GM21717 (cell line): ENCODE data around the gene MXRA5.
"Not testable (repeated sequence)": the region's sequence is repeated elsewhere in the genome, so short reads cannot be mapped to it uniquely, and the experiment has no call there.

ENCODE experiments used
- ATAC-seq: cut with Tn5 transposase; IDR thresholded peaks from one replicate; pipeline ENCODE4 v1.9.1; 2021; ENCODE audit warnings: mild to moderate bottlenecking, moderate library complexity; ENCODE audit not compliant: unreplicated experiment

MXRA5 gene

GRCh38 chrX:3345281-3346191, 916 bp downstream of the MXRA5 start:
- ATAC-seq = no peak

GRCh38 chrX:3343569-3343968, 2.9 kb downstream of the MXRA5 start:
- not testable (repeated sequence) for ATAC-seq

- no peak for ATAC-seq
Measured at GRCh38 chrX:3340016-3340415, 6.4 kb downstream of the MXRA5 start.

GRCh38 chrX:3326681-3327080, 19.8 kb downstream of the MXRA5 start:
- ATAC-seq = no peak

GRCh38 chrX:3320471-3321046, 25.9 kb downstream of the MXRA5 start:
- no peak for ATAC-seq

GRCh38 chrX:3317191-3317718, 29.2 kb downstream of the MXRA5 start:
- ATAC-seq = no peak

GRCh38 chrX:3312109-3312508, 34.3 kb downstream of the MXRA5 start:
- ATAC-seq = no peak

- no peak for ATAC-seq
Measured at GRCh38 chrX:3307881-3308280, 38.6 kb downstream of the MXRA5 start.

- no peak for ATAC-seq
Measured at GRCh38 chrX:3299636-3300035, 46.8 kb downstream of the MXRA5 start.

- ATAC-seq = no peak
Measured at GRCh38 chrX:3295731-3296130, 50.7 kb downstream of the MXRA5 start.

- ATAC-seq = no peak
Measured at GRCh38 chrX:3293251-3293650, 53.2 kb downstream of the MXRA5 start.

- ATAC-seq = no peak
Measured at GRCh38 chrX:3290561-3290960, 55.9 kb downstream of the MXRA5 start.

- ATAC-seq = no peak
Measured at GRCh38 chrX:3286196-3286945, 60.1 kb downstream of the MXRA5 start.

- no peak for ATAC-seq
Measured at GRCh38 chrX:3280706-3281105, 65.7 kb downstream of the MXRA5 start.

- not testable (repeated sequence) for ATAC-seq
Measured at GRCh38 chrX:3273668-3274067, 72.8 kb downstream of the MXRA5 start.

GRCh38 chrX:3271834-3272186, 74.6 kb downstream of the MXRA5 start:
- ATAC-seq = no peak

- no peak for ATAC-seq
Measured at GRCh38 chrX:3271183-3271833, 75.1 kb downstream of the MXRA5 start.

GRCh38 chrX:3268829-3269228, 77.6 kb downstream of the MXRA5 start:
- ATAC-seq = no peak

GRCh38 chrX:3263681-3264126, 82.7 kb downstream of the MXRA5 start:
- ATAC-seq = peak; percentile 53

- no peak for ATAC-seq
Measured at GRCh38 chrX:3262901-3263300, 83.6 kb downstream of the MXRA5 start.
